Transverse colon (tissue), 4 donors: Measurements from ENCODE around the gene SH3RF3.

Source experiments
- CTCF ChIP-seq, 5 experiments: fragments of 200-600 bp in 3 of 5; fragments of 450-650 bp in 2 of 5; sonication (generic) in 3 of 5; IDR thresholded peaks; 1 replicate in 2 of 5; 2 replicates in 3 of 5; pipeline ENCODE4 v1.5.1; 2016 to 2017; ENCODE audit warnings: antibody characterized with exemption in 5 of 5, inconsistent platforms in 3 of 5, mild to moderate bottlenecking in 2 of 5, moderate library complexity in 1 of 5
- POLR2A ChIP-seq: fragments of 450-650 bp; IDR thresholded peaks from one replicate; pipeline ENCODE4 v1.6.1; 2016; ENCODE audit warnings: antibody characterized with exemption, mild to moderate bottlenecking, moderate library complexity
- POLR2AphosphoS5 ChIP-seq, 3 donors: sonication (generic); formaldehyde crosslinking; IDR thresholded peaks; one replicate each; pipeline ENCODE4 v1.6.1; 2016; ENCODE audit warnings: antibody characterized with exemption in 3 of 3

GRCh38 chr2:109531221-109531620 lies 402.2 kb downstream of the SH3RF3 start:
- no peak for TF ChIP-seq CTCF (IDR thresholded peaks at IDR 0.05)
- TF ChIP-seq POLR2A, result no peak
- no peak for TF ChIP-seq POLR2AphosphoS5 (IDR thresholded peaks at IDR 0.05)
